WTC11 (cell line): ENCODE results near the gene LRIG1. TPM values are rescaled to one million over a fixed set of nuclear protein-coding genes. Genes with fewer than 3 reads are reported as not detected.

Source experiments
- ATAC-seq: fragments of 200-7000 bp; cut with Tn5 transposase; 2 replicates; pipeline ENCODE4 v1.10.0; 2021; ENCODE audit warnings: mild to moderate bottlenecking, moderate library complexity
- CTCF ChIA-PET: fragments of 300-600 bp; sonication (Branson Sonifier 250); formaldehyde crosslinking; loops from one replicate; lab custom pipeline; 2021; ENCODE audit warnings: antibody characterized with exemption; lab: Charles Lee
- POLR2A ChIA-PET: fragments of 350-600 bp; sonication (Branson Sonifier 250); formaldehyde crosslinking; loops from one replicate; lab custom pipeline; 2021; ENCODE audit warnings: antibody characterized with exemption; lab: Charles Lee
- DNase-seq: peaks from one replicate; pipeline ENCODE4 v3.0.0; 2021; ENCODE audit warnings: low spot score
- H3K27ac Mint-ChIP-seq: 2 replicates; pipeline ENCODE4 v1.8.0; 2021; ENCODE audit warnings: mixed read lengths
- H3K27me3 Mint-ChIP-seq: 2 replicates; pipeline ENCODE4 v1.8.0; 2021; ENCODE audit warnings: low read depth, mild to moderate bottlenecking, moderate library complexity, mixed read lengths
- H3K36me3 Mint-ChIP-seq: 2 replicates; pipeline ENCODE4 v1.8.0; 2021; ENCODE audit warnings: mixed read lengths
- H3K4me1 Mint-ChIP-seq: 2 replicates; pipeline ENCODE4 v1.8.0; 2022; ENCODE audit warnings: mixed read lengths
- H3K4me3 Mint-ChIP-seq: 2 replicates; pipeline ENCODE4 v1.8.0; 2021; ENCODE audit warnings: mild to moderate bottlenecking, moderate library complexity, mixed read lengths
- H3K9me3 Mint-ChIP-seq: 2 replicates; pipeline ENCODE4 v1.8.0; 2021; ENCODE audit warnings: mixed read lengths
- ARID4B ChIP-seq: sonication (generic); formaldehyde crosslinking; IDR thresholded peaks from 2 replicates; pipeline ENCODE4 v1.8.0; 2023; ENCODE audit warnings: missing genetic modification reagents, mild to moderate bottlenecking, borderline replicate concordance
- ATF1 ChIP-seq: sonication (generic); formaldehyde crosslinking; IDR thresholded peaks from 2 replicates; pipeline ENCODE4 v1.8.1; 2023; ENCODE audit warnings: mild to moderate bottlenecking, moderate library complexity, missing genetic modification reagents
- ATF2 ChIP-seq: sonication (generic); formaldehyde crosslinking; IDR thresholded peaks from 2 replicates; pipeline ENCODE4 v1.8.1; 2022; ENCODE audit warnings: low read depth, missing genetic modification reagents, borderline replicate concordance
- E2F4 ChIP-seq: sonication (generic); formaldehyde crosslinking; IDR thresholded peaks from 2 replicates; pipeline ENCODE4 v1.8.1; 2022; ENCODE audit warnings: low read depth, mild to moderate bottlenecking, moderate library complexity, missing genetic modification reagents, borderline replicate concordance
- EMX1 ChIP-seq: fragments of 250-450 bp; sonication (Bioruptor Pico); IDR thresholded peaks from 2 replicates; pipeline ENCODE4 v1.8.0; 2021; ENCODE audit warnings: mild to moderate bottlenecking
- ETV6 ChIP-seq: sonication (generic); formaldehyde crosslinking; IDR thresholded peaks from 2 replicates; pipeline ENCODE4 v1.8.1; 2022; ENCODE audit warnings: mild to moderate bottlenecking, missing genetic modification reagents
- GTF2I ChIP-seq: fragments of 250-450 bp; sonication (Bioruptor Pico); conservative IDR thresholded peaks from 2 replicates; pipeline ENCODE4 v1.4.0; 2021; ENCODE audit warnings: mild to moderate bottlenecking
- HMGXB4 ChIP-seq: sonication (generic); formaldehyde crosslinking; IDR thresholded peaks from 2 replicates; pipeline ENCODE4 v1.8.1; 2023; ENCODE audit warnings: mild to moderate bottlenecking, moderate library complexity, missing genetic modification reagents
- KAT7 ChIP-seq: sonication (generic); formaldehyde crosslinking; IDR thresholded peaks from 2 replicates; pipeline ENCODE4 v1.8.1; 2023; ENCODE audit warnings: missing genetic modification reagents, mild to moderate bottlenecking, borderline replicate concordance
- NFATC4 ChIP-seq: fragments of 250-450 bp; sonication (Bioruptor Pico); IDR thresholded peaks from 2 replicates; pipeline ENCODE4 v1.9.0; 2021; ENCODE audit warnings: mild to moderate bottlenecking
- NR3C1 ChIP-seq: sonication (generic); formaldehyde crosslinking; conservative IDR thresholded peaks from 2 replicates; pipeline ENCODE4 v1.8.1; 2023; ENCODE audit warnings: low read depth, mild to moderate bottlenecking, missing genetic modification reagents
- SMAD3 ChIP-seq: sonication (generic); formaldehyde crosslinking; IDR thresholded peaks from 2 replicates; pipeline ENCODE4 v1.8.0; 2022; ENCODE audit warnings: missing genetic modification reagents, mild to moderate bottlenecking, borderline replicate concordance
- TEAD1 ChIP-seq: sonication (generic); formaldehyde crosslinking; IDR thresholded peaks from 2 replicates; pipeline ENCODE4 v1.8.0; 2022; ENCODE audit warnings: mild to moderate bottlenecking, missing genetic modification reagents
- USF1 ChIP-seq: sonication (generic); formaldehyde crosslinking; IDR thresholded peaks from 2 replicates; pipeline ENCODE4 v1.8.0; 2022; ENCODE audit warnings: mild to moderate bottlenecking, missing genetic modification reagents
- ZBTB43 ChIP-seq: sonication (generic); formaldehyde crosslinking; IDR thresholded peaks from 2 replicates; pipeline ENCODE4 v1.8.1; 2023; ENCODE audit warnings: mild to moderate bottlenecking, missing genetic modification reagents
- ZNF121 ChIP-seq: sonication (generic); formaldehyde crosslinking; IDR thresholded peaks from 2 replicates; pipeline ENCODE4 v1.8.0; 2023; ENCODE audit warnings: missing genetic modification reagents
- ZNF396 ChIP-seq: fragments of 250-450 bp; sonication (Bioruptor Pico); IDR thresholded peaks from 2 replicates; pipeline ENCODE4 v1.8.0; 2021; ENCODE audit warnings: mild to moderate bottlenecking, moderate library complexity, borderline replicate concordance
- ZNF532 ChIP-seq: fragments of 250-450 bp; sonication (Bioruptor Pico); IDR thresholded peaks from 2 replicates; pipeline ENCODE4 v1.9.0; 2021; ENCODE audit warnings: mild to moderate bottlenecking, borderline replicate concordance
- ZSCAN18 ChIP-seq: fragments of 250-450 bp; sonication (Bioruptor Pico); IDR thresholded peaks from 2 replicates; pipeline ENCODE4 v2.1.2; 2022; ENCODE audit warnings: mild to moderate bottlenecking, moderate library complexity
- total RNA-seq: library from RNA; stranded (reverse); gene quantifications from 3 replicates; pipeline ENCODE4 v1.2.3, GENCODE V29; 2021

LRIG1 gene
- total RNA-seq, 1 experiment from 2014 or later: 105 TPM

GRCh38 chr3:66342717-66343356, 158.0 kb downstream of the LRIG1 start (continued):
- TF ChIP-seq E2F4 (CRISPR knock-in tag) (no peak), ZNF532 (CRISPR knock-in tag) (no peak)

- Mint-ChIP-seq H3K36me3 (no peaks in the 10 kb centered on the region), H3K27me3 (no peaks in the 10 kb centered on the region), H3K4me1 (peaks cover 22% of the 10 kb centered on the region), H3K27ac (no peak overlapping the region), H3K9me3 (no peaks in the 10 kb centered on the region), H3K4me3 (no peak overlapping the region)
- ATAC-seq: no peak
- no peak for DNase-seq
- POLR2A ChIA-PET: interaction anchor here (0.6 kb wide), 1 partner anchor 468 kb away, joined by 3 read pairs; no protein-coding TSS in a partner anchor
- TF ChIP-seq SMAD3 (CRISPR knock-in tag) (no peak), ARID4B (CRISPR knock-in tag) (no peak), ZBTB43 (CRISPR knock-in tag) (no peak), ZNF396 (CRISPR knock-in tag) (no peak), NFATC4 (CRISPR knock-in tag) (no peak), ATF1 (no peak), ATF2 (CRISPR knock-in tag) (no peak), TEAD1 (CRISPR knock-in tag) (no peak), ZSCAN18 (CRISPR knock-in tag) (no peak), ETV6 (CRISPR knock-in tag) (no peak), KAT7 (CRISPR knock-in tag) (no peak), HMGXB4 (CRISPR knock-in tag) (no peak), GTF2I (CRISPR knock-in tag) (no peak), USF1 (CRISPR knock-in tag) (no peak), EMX1 (CRISPR knock-in tag) (no peak), NR3C1 (CRISPR knock-in tag) (no peak), ZNF121 (CRISPR knock-in tag) (no peak)
- CTCF ChIA-PET: no interaction called here
Measured at GRCh38 chr3:66338927-66339326, 161.9 kb downstream of the LRIG1 start.
